Aorta (tissue), 5 donors: Measurements from ENCODE around the gene PLEKHA7. TPM values are rescaled to one million over a fixed set of nuclear protein-coding genes. Genes with fewer than 3 reads are reported as not detected.
"Not testable (repeated sequence)": the region's sequence is repeated elsewhere in the genome, so short reads cannot be mapped to it uniquely, and the experiment has no call there.

Experiments used
- ATAC-seq: fragments of 200-7000 bp; cut with Tn5 transposase; one replicate; pipeline ENCODE4 v1.9.1; 2022; ENCODE audit warnings: moderate library complexity; ENCODE audit not compliant: low FRiP score
- DNase-seq, 2 donors: peaks; one replicate each; pipeline ENCODE4 v3.0.0-alpha.2; 2020
- H3K27ac ChIP-seq, 2 donors: one replicate each; pipeline ENCODE4 v1.5.1; 2013; ENCODE audit warnings: low read length in 2 of 2, mild to moderate bottlenecking in 2 of 2, moderate library complexity in 2 of 2, control low read depth in 1 of 2, inconsistent platforms in 1 of 2, low read depth in 1 of 2
- H3K27me3 ChIP-seq, 2 donors: one replicate each; pipeline ENCODE4 v1.6.1; 2013; ENCODE audit warnings: control low read depth in 1 of 2, low read length in 1 of 2, mild to moderate bottlenecking in 1 of 2, moderate library complexity in 1 of 2; ENCODE audit not compliant: insufficient read depth in 2 of 2, control insufficient read depth in 1 of 2
- H3K36me3 ChIP-seq, 2 donors: one replicate each; pipeline ENCODE4 v1.6.1; 2013; ENCODE audit warnings: control low read depth in 1 of 2, low read length in 1 of 2, mild to moderate bottlenecking in 1 of 2; ENCODE audit not compliant: insufficient read depth in 2 of 2, control insufficient read depth in 1 of 2
- H3K4me1 ChIP-seq, 2 donors: one replicate each; pipeline ENCODE4 v1.6.1; 2013; ENCODE audit warnings: low read length in 2 of 2, control low read depth in 1 of 2, mild to moderate bottlenecking in 1 of 2, moderate library complexity in 1 of 2; ENCODE audit not compliant: insufficient read depth in 2 of 2, control insufficient read depth in 1 of 2
- H3K4me3 ChIP-seq, 2 donors: one replicate each; pipeline ENCODE4 v1.5.1; 2013; ENCODE audit warnings: low read length in 2 of 2, control low read depth in 1 of 2, mild to moderate bottlenecking in 1 of 2
- H3K9me3 ChIP-seq: one replicate; pipeline ENCODE4 v1.6.1; 2013; ENCODE audit warnings: mild to moderate bottlenecking, low read length; ENCODE audit not compliant: control insufficient read depth
- WGBS, 2 donors: extraction: QIAGEN DNeasy Blood & Tissue Kit; methylation state at CpG; one replicate each; pipeline ENCODE4 v1.1.7; 2013; 5-methylcytosine and 5-hydroxymethylcytosine counted together
- intact Hi-C, 2 donors: fragments of 100-400 bp; cut with DNase I; formaldehyde crosslinking; loops; one replicate each; pipeline versions ENCODE4 v1.14.2 to v1.15.0; 2022
- polyA plus RNA-seq, 2 donors: library from polyadenylated mRNA; stranded (reverse); fragments of 200-250 nt; gene quantifications; one replicate each; pipeline ENCODE4 v1.2.3, GENCODE V29; 2013
- total RNA-seq, 2 donors: library from RNA; stranded (reverse); fragmentation: NEBNext Ultra II Directional; extraction: Animal tissue kit (Norgen Biotek cat#: 25700); gene quantifications; one replicate each; pipeline ENCODE4 v1.2.1, GENCODE V29; 2021
- donor health status: healthy with polysubstance abuse.
- donor health status: Bipolar disorder and iron deficiency.
- donor health status: DM: no; HTN: no; CAD: no.
- donor health status: DM: no; HTN: no; CAD: no.
- donor health status: DM: yes; HTN: yes; CAD: no.

Gene PLEKHA7
- total and polyA plus RNA-seq, 4 donors, result 5.9 to 17.1 (median 11.9) TPM

GRCh38 chr11:16920559-16920958 lies 93.7 kb downstream of the PLEKHA7 start:
- no peaks in the 10 kb centered on the region for H3K4me1 ChIP-seq
- 85 to 89% methylated on average over 5 of the region's 5 CpGs for WGBS, 2 donors
- no peaks in the 10 kb centered on the region for H3K36me3 ChIP-seq
- intact Hi-C loops, result no loop called here
- DNase-seq (no peak), ATAC-seq (no peak)
- no peak overlapping the region for H3K4me3 ChIP-seq
- H3K27ac ChIP-seq, result no peak overlapping the region
- no peaks in the 10 kb centered on the region for H3K9me3 ChIP-seq
- no peaks in the 10 kb centered on the region for H3K27me3 ChIP-seq

DNA sequence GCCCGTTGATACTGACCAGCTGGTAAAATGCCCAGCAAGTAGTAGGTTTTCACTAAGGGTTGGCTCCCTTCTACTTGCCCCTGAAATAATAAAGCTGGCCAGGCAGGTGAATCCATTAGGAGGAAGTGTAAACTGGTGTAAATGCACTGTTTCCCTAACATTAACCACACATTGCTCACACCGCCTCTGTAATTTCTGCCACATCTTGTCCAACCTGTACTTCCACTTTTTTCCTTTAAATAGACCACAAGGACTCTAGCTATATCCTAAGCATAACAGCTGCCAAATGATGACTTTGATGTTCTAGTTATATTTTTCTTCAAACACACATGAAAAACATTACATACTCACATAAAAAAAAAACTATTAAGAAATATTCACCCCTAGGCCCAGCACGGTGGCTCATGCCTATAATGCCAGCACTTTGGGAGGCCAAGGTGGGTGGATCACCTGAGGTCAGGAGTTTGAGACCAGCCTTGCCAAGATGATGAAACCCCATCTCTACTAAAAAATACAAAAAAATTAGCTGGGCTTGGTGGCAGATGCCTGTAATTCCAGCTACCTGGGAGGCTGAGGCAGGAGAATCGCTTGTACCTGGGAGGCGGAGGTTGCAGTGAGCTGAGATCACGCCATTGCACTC lies 95.6 kb downstream of the PLEKHA7 start:
- H3K27ac ChIP-seq, ATAC-seq, H3K4me1 ChIP-seq, H3K27me3 ChIP-seq, H3K9me3 ChIP-seq, DNase-seq, H3K4me3 ChIP-seq, H3K36me3 ChIP-seq, intact Hi-C loops: not testable (repeated sequence)
- WGBS, 2 donors, result 90 to 92% methylated on average over 6 of the region's 6 CpGs

- intact Hi-C loops, result no loop called here
- Histone ChIP-seq H3K36me3 (no peaks in the 10 kb centered on the region), H3K27ac (no peak overlapping the region), H3K4me3 (no peak overlapping the region), H3K9me3 (no peaks in the 10 kb centered on the region), H3K27me3 (no peaks in the 10 kb centered on the region), H3K4me1 (no peaks in the 10 kb centered on the region)
- 94 to 95% methylated on average over 4 of the region's 4 CpGs for WGBS, 2 donors
- DNase-seq (no peak), ATAC-seq (no peak)
These were observed 96.3 kb downstream of the PLEKHA7 start for GRCh38 chr11:16917941-16918340.

DNA sequence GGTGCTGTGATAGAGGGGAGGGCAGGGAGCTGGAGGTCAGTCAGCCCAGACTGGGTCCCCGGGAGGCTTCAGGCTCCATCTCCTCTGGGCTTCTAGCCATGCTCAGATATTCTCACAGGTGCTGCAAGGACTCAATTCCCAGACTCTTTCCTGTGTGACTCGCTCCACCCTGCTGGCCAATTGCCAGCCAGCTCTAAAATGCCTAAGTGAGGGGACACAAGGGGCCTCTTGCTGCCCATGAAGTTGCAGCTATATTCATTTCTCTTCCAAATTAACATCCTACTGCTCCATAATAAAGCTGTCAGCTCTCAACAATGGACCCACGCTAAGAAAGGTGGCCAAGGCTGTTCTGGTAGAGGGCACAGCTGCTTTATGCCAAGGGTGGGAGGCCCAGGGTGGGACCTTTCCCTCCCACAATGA lies 101.5 kb downstream of the PLEKHA7 start:
- 46 to 51% methylated on average over 3 of the region's 3 CpGs for WGBS, 2 donors
- ATAC-seq (no peak), DNase-seq (no peak)
- Histone ChIP-seq H3K4me1 (peaks cover 0 to 4% of the 10 kb centered on the region in 2 donors), H3K27ac (no peak overlapping the region), H3K36me3 (no peaks in the 10 kb centered on the region), H3K27me3 (no peaks in the 10 kb centered on the region), H3K9me3 (no peaks in the 10 kb centered on the region), H3K4me3 (no peak overlapping the region)
- intact Hi-C loops, result no loop called here

- intact Hi-C loops, result no loop called here
- H3K9me3 ChIP-seq, result no peaks in the 10 kb centered on the region
- DNase-seq, result no peak
- WGBS, 2 donors, result 49 to 68% methylated on average over 4 of the region's 4 CpGs
- ATAC-seq, result no peak
- no peaks in the 10 kb centered on the region for H3K36me3 ChIP-seq
- peaks cover 0 to 4% of the 10 kb centered on the region in 2 donors for H3K4me1 ChIP-seq
- H3K27me3 ChIP-seq, result no peaks in the 10 kb centered on the region
- no peak overlapping the region for H3K4me3 ChIP-seq
- H3K27ac ChIP-seq, result no peak overlapping the region
These were observed 102.6 kb downstream of the PLEKHA7 start for GRCh38 chr11:16911658-16912057.

- intact Hi-C loops, result no loop called here
- no peak overlapping the region for H3K4me3 ChIP-seq
- H3K27ac ChIP-seq, result no peak overlapping the region
- no peaks in the 10 kb centered on the region for H3K9me3 ChIP-seq
- H3K4me1 ChIP-seq, result peaks cover 0 to 4% of the 10 kb centered on the region in 2 donors
- 38 to 61% methylated on average over 4 of the region's 4 CpGs for WGBS, 2 donors
- no peaks in the 10 kb centered on the region for H3K27me3 ChIP-seq
- DNase-seq (no peak), ATAC-seq (no peak)
- no peaks in the 10 kb centered on the region for H3K36me3 ChIP-seq
These were observed 103.0 kb downstream of the PLEKHA7 start for GRCh38 chr11:16911186-16911585.

GRCh38 chr11:16909359-16910035 lies 104.7 kb downstream of the PLEKHA7 start:
- Histone ChIP-seq H3K36me3 (no peaks in the 10 kb centered on the region), H3K27me3 (no peaks in the 10 kb centered on the region), H3K27ac (no peak overlapping the region), H3K4me3 (no peak overlapping the region), H3K9me3 (no peaks in the 10 kb centered on the region), H3K4me1 (peaks cover 0 to 4% of the 10 kb centered on the region in 2 donors)
- no peak for ATAC-seq
- WGBS, 2 donors, result 73 to 76% methylated on average over 3 of the region's 3 CpGs
- DNase-seq, result no peak
- intact Hi-C loops, result no loop called here

GRCh38 chr11:16905375-16905774 lies 108.8 kb downstream of the PLEKHA7 start:
- WGBS, 2 donors, result 95 to 100% methylated on average over 1 of the region's 1 CpG
- no peaks in the 10 kb centered on the region for H3K36me3 ChIP-seq
- intact Hi-C loops, result no loop called here

DNA sequence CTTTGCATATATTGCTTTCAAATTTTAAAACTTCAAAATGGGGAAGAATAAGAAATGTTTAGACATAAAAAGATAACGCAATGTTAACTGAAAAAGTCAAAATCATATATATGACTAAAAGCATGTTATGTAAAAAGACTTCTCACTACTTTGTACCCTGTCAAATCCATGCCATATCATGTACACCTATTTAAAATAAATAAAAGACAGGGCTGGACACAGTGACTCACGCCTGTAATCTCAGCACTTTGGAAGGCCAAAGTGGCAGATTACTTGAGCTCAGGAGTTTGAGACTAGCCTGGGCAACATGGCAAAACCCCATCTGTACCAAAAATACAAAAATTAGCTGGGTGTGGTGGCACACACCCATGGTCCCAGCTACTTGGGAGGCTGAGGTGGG lies 109.5 kb downstream of the PLEKHA7 start:
- H3K36me3 ChIP-seq, H3K9me3 ChIP-seq, intact Hi-C loops, H3K27ac ChIP-seq, H3K27me3 ChIP-seq, H3K4me3 ChIP-seq, DNase-seq, H3K4me1 ChIP-seq, ATAC-seq: not testable (repeated sequence)
- 90 to 98% methylated on average over 2 of the region's 2 CpGs for WGBS, 2 donors

More at GRCh38 chr11:16905375-16905774, 108.8 kb downstream of the PLEKHA7 start:
- Histone ChIP-seq H3K4me1 (no peaks in the 10 kb centered on the region), H3K27me3 (no peaks in the 10 kb centered on the region), H3K27ac (no peak overlapping the region), H3K4me3 (no peak overlapping the region), H3K9me3 (no peaks in the 10 kb centered on the region)
- DNase-seq (no peak), ATAC-seq (no peak)
